Astrocyte (in vitro differentiated cells and primary cell): ENCODE results near the gene RITA1.

Experiments used
- CTCF ChIP-seq: IDR thresholded peaks from 2 replicates; pipeline ENCODE4 v1.5.1; 2011; ENCODE audit warnings: low read depth, mild to moderate bottlenecking, inconsistent platforms, low read length, moderate library complexity; ENCODE audit not compliant: insufficient read depth
- EZH2 ChIP-seq: IDR thresholded peaks from 2 replicates; pipeline ENCODE4 v1.6.1; 2012; ENCODE audit warnings: mild to moderate bottlenecking, low read length, inconsistent platforms; ENCODE audit not compliant: insufficient read depth

GRCh38 chr12:113136990-113137511 lies 48.5 kb upstream of the RITA1 start:
- no peak for TF ChIP-seq CTCF
- no peak for TF ChIP-seq EZH2
